Esophagus (tissue), 2 donors: Measurements from ENCODE around the gene SPEG. TPM values are rescaled to one million over a fixed set of nuclear protein-coding genes. Genes with fewer than 3 reads are reported as not detected.

Experiments
- H3K27ac ChIP-seq, 2 donors: one replicate each; pipeline ENCODE4 v1.5.1; 2013; ENCODE audit warnings: low read depth in 2 of 2, mild to moderate bottlenecking in 2 of 2, inconsistent platforms in 1 of 2, low read length in 1 of 2, moderate library complexity in 1 of 2
- H3K27me3 ChIP-seq, 2 donors: one replicate each; pipeline ENCODE4 v1.6.1; 2013; ENCODE audit warnings: low read length in 2 of 2, control low read depth in 1 of 2, mild to moderate bottlenecking in 1 of 2; ENCODE audit not compliant: insufficient read depth in 2 of 2, control insufficient read depth in 1 of 2
- H3K36me3 ChIP-seq, 2 donors: one replicate each; pipeline ENCODE4 v1.6.1; 2013; ENCODE audit warnings: low read length in 1 of 2; ENCODE audit not compliant: control insufficient read depth in 2 of 2, insufficient read depth in 2 of 2
- H3K4me1 ChIP-seq, 2 donors: one replicate each; pipeline ENCODE4 v1.6.1; 2013; ENCODE audit warnings: low read length in 1 of 2; ENCODE audit not compliant: control insufficient read depth in 2 of 2, insufficient read depth in 2 of 2
- H3K4me3 ChIP-seq, 2 donors: one replicate each; pipeline ENCODE4 v1.5.1; 2013; ENCODE audit warnings: low read length in 2 of 2, mild to moderate bottlenecking in 2 of 2, low read depth in 1 of 2, moderate library complexity in 1 of 2
- H3K9me3 ChIP-seq, 2 donors: one replicate each; pipeline ENCODE4 v1.6.1; 2013; ENCODE audit warnings: mild to moderate bottlenecking in 2 of 2, low read depth in 1 of 2, low read length in 1 of 2, moderate library complexity in 1 of 2; ENCODE audit not compliant: control insufficient read depth in 2 of 2, insufficient read depth in 1 of 2
- WGBS, 2 donors: extraction: QIAGEN DNeasy Blood & Tissue Kit; methylation state at CpG; one replicate each; pipeline ENCODE4 v1.1.7; 2013; 5-methylcytosine and 5-hydroxymethylcytosine counted together
- polyA plus RNA-seq, 2 donors: library from polyadenylated mRNA; stranded (reverse); fragments of 200-250 nt; gene quantifications; one replicate each; pipeline ENCODE4 v1.2.3, GENCODE V29; 2013
- donor health status: healthy with polysubstance abuse.
- donor health status: Bipolar disorder and iron deficiency.

SPEG gene
- polyA plus RNA-seq, 2 donors = 22.3 to 37.7 TPM

DNA sequence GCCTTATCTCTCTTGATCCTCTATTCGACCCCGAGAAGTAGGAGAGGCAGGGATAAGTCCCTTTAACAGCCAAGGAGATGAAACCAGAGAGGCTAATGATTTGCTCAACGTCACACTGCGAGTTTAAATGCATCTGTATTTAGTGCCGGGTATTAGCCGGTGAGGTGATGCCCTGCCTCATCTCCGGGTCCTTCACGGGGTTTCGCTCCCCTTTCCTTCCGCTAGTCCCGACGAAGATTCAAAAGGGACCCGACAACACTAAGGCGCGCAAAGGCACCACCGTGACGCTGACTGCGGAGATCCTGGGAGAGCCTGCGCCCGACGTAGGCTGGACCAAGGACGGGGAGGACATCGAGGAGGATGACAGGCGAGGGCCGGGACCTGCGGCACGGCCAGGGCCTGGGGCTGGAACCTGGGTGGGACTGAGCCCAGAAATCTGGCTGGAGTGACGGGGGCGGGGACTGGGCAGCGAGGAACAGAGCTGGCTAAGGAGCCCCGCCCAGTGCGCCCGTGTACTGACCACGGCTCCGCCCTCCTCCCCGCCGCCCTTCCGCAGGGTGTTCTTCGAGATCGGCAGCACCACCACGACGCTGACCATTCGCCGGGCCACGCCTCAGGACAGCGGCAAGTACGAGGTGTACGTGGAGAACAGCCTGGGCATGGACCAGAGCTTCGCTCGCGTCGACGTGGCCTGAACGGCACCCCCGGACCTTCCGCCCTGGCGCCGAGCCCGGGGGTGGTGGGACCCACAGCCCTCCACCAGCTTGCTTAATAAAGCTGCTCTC, 63.0 kb downstream of the SPEG start:
- H3K4me1 ChIP-seq = peaks cover 0 to 13% of the 10 kb centered on the region in 2 donors
- WGBS, 2 donors = 2 to 6% methylated on average over 43 to 59 of the region's 59 CpGs
- H3K4me3 ChIP-seq = peak overlapping the region; percentile 67 to 77
- H3K9me3 ChIP-seq = no peaks in the 10 kb centered on the region
- peaks cover 0 to 8% of the 10 kb centered on the region in 2 donors for H3K27me3 ChIP-seq
- peak overlapping the region; percentile 92 for H3K27ac ChIP-seq
- no peaks in the 10 kb centered on the region for H3K36me3 ChIP-seq

DNA sequence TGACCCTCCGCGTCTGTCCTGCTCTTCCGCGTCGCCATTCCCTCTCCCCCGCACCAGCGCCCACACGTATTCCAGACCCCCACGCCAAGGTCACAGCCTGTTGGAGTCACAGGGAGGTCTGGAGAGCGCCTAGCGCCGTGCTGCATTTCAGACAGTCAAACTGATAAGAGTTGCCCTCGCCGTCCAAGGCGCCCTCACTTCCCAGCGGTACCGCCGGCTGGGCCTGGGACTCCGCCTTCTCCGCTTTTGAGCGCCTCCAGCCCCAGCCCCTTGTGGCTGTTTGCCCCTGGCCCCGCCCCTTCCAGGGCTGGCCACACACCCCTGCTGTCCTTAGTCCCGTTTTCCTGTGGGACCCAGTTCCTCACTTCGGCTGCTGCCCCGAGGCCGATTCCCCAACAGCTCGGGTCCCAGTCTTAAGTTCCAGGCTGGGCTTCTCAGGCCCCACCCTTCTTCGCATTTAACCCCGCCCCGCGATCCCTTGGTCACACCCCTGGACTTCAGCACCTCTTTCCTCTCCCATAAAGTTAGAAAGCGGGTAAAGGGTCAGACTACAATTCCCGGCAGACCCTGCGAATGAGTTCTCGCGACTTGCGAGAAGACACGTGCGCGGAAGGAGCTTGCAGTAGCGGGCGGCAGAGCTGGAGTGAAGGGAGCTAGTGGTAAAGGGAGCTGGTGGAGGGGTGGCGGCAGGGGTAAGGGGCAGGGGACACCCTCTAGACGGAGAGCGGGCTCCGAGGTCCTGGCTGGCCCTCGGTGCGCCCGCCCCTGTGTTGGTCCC, 63.8 kb downstream of the SPEG start, which contains the start of gene GMPPA:
Gene GMPPA, plus strand, starts transcription at position 612 of the 778 bp plus-strand sequence. CDS start 1,085 bp downstream, outside the sequence.
- no peaks in the 10 kb centered on the region for H3K9me3 ChIP-seq
- peaks cover 0 to 8% of the 10 kb centered on the region in 2 donors for H3K27me3 ChIP-seq
- H3K36me3 ChIP-seq = peaks cover 0 to under 1% of the 10 kb centered on the region in 2 donors
- peak within 1 kb of the TSS; percentile 92 for H3K27ac ChIP-seq
- peak within 1 kb of the TSS; percentile 67 to 77 for H3K4me3 ChIP-seq
- peaks cover 0 to 13% of the 10 kb centered on the region in 2 donors for H3K4me1 ChIP-seq
- 0% methylated on average over 49 of the region's 49 CpGs for WGBS, 2 donors

DNA sequence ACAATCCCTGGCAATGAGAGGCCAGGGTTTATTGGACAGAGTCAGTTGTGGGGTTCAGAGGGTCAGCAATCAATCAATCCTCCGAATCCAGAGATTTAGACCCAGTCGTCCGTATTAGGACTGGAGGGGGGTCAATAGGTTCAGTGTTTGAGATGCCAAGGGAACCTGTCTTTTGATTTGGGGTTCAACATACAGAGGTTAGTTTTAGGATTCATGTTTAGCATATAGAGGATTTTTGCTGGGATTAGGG, 64.3 kb downstream of the SPEG start:
- Histone ChIP-seq H3K4me3 (peak overlapping the region; percentile 45 to 77), H3K36me3 (peaks cover 0 to 5% of the 10 kb centered on the region in 2 donors), H3K27me3 (peaks cover 0 to 8% of the 10 kb centered on the region in 2 donors), H3K9me3 (no peaks in the 10 kb centered on the region), H3K4me1 (peaks cover 0 to 13% of the 10 kb centered on the region in 2 donors), H3K27ac (peak overlapping the region in 1 of 2 donors; percentile 92)
- WGBS, 2 donors = 0 to 1% methylated on average over 3 of the region's 3 CpGs

DNA sequence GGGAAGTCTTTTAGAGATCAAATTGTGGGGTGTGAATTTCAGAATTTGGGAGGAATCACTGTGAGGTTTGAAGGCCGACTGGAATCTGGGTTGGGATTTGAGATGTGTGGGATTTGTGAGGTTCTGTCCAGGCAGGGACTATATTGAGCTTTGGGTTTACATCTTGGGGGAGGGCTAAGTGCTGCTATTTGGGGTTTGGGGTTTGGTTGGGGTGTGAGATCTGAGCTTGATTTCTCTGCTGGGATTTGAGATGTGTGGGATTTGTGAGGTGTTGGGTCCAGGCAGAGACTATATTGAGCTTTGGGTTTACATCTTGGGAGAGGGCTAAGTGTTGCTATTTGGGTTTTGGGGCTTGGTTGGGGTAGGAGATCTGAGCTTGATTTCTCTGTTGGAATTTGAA, 64.9 kb downstream of the SPEG start:
- H3K4me1 ChIP-seq = peaks cover 0 to 13% of the 10 kb centered on the region in 2 donors
- peaks cover 0 to 8% of the 10 kb centered on the region in 2 donors for H3K27me3 ChIP-seq
- H3K36me3 ChIP-seq = peaks cover 0 to 9% of the 10 kb centered on the region in 2 donors
- peak overlapping the region in 1 of 2 donors; percentile 77 for H3K4me3 ChIP-seq
- H3K27ac ChIP-seq = no peak overlapping the region
- WGBS, 2 donors = 52 to 64% methylated on average over 1 of the region's 1 CpG
- no peaks in the 10 kb centered on the region for H3K9me3 ChIP-seq

GRCh38 chr2:219500135-219500534, 65.5 kb downstream of the SPEG start:
- peaks cover 0 to 13% of the 10 kb centered on the region in 2 donors for H3K4me1 ChIP-seq
- H3K4me3 ChIP-seq = no peak overlapping the region
- peaks cover 0 to 9% of the 10 kb centered on the region in 2 donors for H3K36me3 ChIP-seq
- H3K27ac ChIP-seq = no peak overlapping the region
- peaks cover 0 to 8% of the 10 kb centered on the region in 2 donors for H3K27me3 ChIP-seq
- WGBS, 2 donors = 90 to 96% methylated on average over 2 of the region's 2 CpGs
- no peaks in the 10 kb centered on the region for H3K9me3 ChIP-seq

DNA sequence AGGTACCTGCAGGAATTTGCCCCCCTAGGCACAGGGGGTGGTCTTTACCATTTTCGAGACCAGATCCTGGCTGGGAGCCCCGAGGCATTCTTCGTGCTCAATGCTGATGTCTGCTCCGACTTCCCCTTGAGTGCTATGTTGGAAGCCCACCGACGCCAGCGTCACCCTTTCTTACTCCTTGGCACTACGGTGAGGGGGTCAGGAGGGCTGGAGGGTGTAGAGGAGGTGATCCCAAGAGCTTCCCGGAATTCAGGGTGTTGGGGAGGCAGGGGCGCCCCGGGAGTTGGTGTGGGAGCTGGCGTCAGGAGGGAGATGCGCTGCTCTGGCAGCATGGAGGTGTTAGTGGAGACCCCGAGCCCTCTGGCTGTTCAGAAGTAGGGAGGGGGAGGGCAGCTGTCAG, 67.2 kb downstream of the SPEG start:
- Histone ChIP-seq H3K27ac (no peak overlapping the region), H3K36me3 (peaks cover 0 to 23% of the 10 kb centered on the region in 2 donors)
- 92 to 95% methylated on average over 14 of the region's 14 CpGs for WGBS, 2 donors

GRCh38 chr2:219502618-219503017, 68.0 kb downstream of the SPEG start:
- Histone ChIP-seq H3K9me3 (no peaks in the 10 kb centered on the region), H3K4me3 (no peak overlapping the region), H3K4me1 (peaks cover 0 to 5% of the 10 kb centered on the region in 2 donors), H3K36me3 (peaks cover 0 to 23% of the 10 kb centered on the region in 2 donors), H3K27me3 (no peaks in the 10 kb centered on the region), H3K27ac (no peak overlapping the region)

More for the DNA sequence above, 67.2 kb downstream of the SPEG start:
- Histone ChIP-seq H3K9me3 (no peaks in the 10 kb centered on the region), H3K27me3 (peaks cover 0 to 3% of the 10 kb centered on the region in 2 donors), H3K4me3 (no peak overlapping the region), H3K4me1 (peaks cover 0 to 9% of the 10 kb centered on the region in 2 donors)

- WGBS, 2 donors = 86 to 88% methylated on average over 9 of the region's 9 CpGs
- Histone ChIP-seq H3K36me3 (peaks cover 0 to 23% of the 10 kb centered on the region in 2 donors), H3K9me3 (no peaks in the 10 kb centered on the region), H3K4me3 (no peak overlapping the region), H3K27me3 (peaks cover 0 to 4% of the 10 kb centered on the region in 2 donors), H3K4me1 (peaks cover 0 to 8% of the 10 kb centered on the region in 2 donors), H3K27ac (no peak overlapping the region)
Observed at GRCh38 chr2:219505585-219505984, 70.9 kb downstream of the SPEG start.

DNA sequence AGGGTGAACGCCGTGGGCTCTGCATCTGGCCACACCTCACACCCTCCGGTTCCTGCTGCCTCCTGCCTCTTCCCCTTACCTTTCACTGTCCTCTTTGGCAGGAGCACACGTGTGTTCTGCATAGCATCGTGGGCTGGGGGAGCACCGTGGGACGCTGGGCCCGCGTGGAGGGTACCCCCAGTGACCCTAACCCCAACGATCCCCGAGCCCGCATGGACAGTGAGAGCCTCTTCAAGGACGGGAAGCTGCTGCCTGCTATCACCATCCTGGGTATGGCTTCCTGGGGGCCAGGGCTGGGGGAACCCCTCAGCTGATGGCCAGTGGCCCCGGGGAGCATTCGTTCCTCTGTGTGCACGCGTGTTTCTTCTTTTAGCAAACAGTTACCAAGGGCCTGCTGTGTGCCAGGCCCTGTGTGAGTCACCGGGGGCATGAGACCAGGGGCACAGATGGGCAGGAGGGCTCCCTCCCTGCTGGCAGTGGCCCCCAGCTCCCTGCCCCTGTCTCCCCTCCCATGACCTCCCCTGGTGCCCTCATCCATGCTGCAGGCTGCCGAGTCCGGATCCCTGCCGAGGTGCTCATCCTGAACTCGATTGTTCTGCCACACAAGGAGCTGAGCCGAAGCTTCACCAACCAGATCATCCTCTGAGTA, 71.6 kb downstream of the SPEG start:
- no peak overlapping the region for H3K4me3 ChIP-seq
- peaks cover 0 to 6% of the 10 kb centered on the region in 2 donors for H3K27me3 ChIP-seq
- 82 to 86% methylated on average over 23 of the region's 23 CpGs for WGBS, 2 donors
- H3K4me1 ChIP-seq = peaks cover 0 to 8% of the 10 kb centered on the region in 2 donors
- no peak overlapping the region for H3K27ac ChIP-seq
- H3K9me3 ChIP-seq = no peaks in the 10 kb centered on the region
- H3K36me3 ChIP-seq = peaks cover 0 to 23% of the 10 kb centered on the region in 2 donors
